CD14-positive monocyte (primary cell): ENCODE measurements around the gene WDR20. TPM values are rescaled to one million over a fixed set of nuclear protein-coding genes. Genes with fewer than 3 reads are reported as not detected.

Experiments
- DNase-seq, 3 donors: peaks; one replicate each; pipeline ENCODE4 v3.0.0-alpha.2; 2011 to 2022
- H2AFZ ChIP-seq: 2 replicates; pipeline ENCODE4 v1.6.0; 2012; ENCODE audit warnings: mild to moderate bottlenecking, low read depth, low read length, inconsistent platforms; ENCODE audit not compliant: insufficient read depth, poor library complexity, severe bottlenecking
- H3K27ac ChIP-seq, 2 donors: 1 replicate in 1 of 2; 2 replicates in 1 of 2; pipeline ENCODE4 v1.5.1; 2012 to 2013; ENCODE audit warnings: low read length in 2 of 2, control low read depth in 1 of 2, inconsistent platforms in 1 of 2, low read depth in 1 of 2, mild to moderate bottlenecking in 1 of 2
- H3K27me3 ChIP-seq, 2 donors: one replicate each; pipeline versions ENCODE4 v1.6.0 to v1.6.1; 2011 to 2013; ENCODE audit warnings: low read length in 2 of 2; ENCODE audit not compliant: control insufficient read depth in 2 of 2, insufficient read depth in 2 of 2
- H3K36me3 ChIP-seq, 2 donors: replicated peaks in 1 of 2; 1 replicate in 1 of 2; 2 replicates in 1 of 2; pipeline versions ENCODE4 v1.5.1 to v1.6.1; 2012 to 2013; ENCODE audit warnings: low read length in 2 of 2, control low read depth in 1 of 2, inconsistent platforms in 1 of 2, mild to moderate bottlenecking in 1 of 2; ENCODE audit not compliant: insufficient read depth in 2 of 2, control insufficient read depth in 1 of 2
- H3K4me1 ChIP-seq, 2 donors: 1 replicate in 1 of 2; 2 replicates in 1 of 2; pipeline versions ENCODE4 v1.5.1 to v1.6.1; 2012 to 2013; ENCODE audit warnings: low read length in 2 of 2, control low read depth in 1 of 2, inconsistent platforms in 1 of 2, mild to moderate bottlenecking in 1 of 2, moderate library complexity in 1 of 2; ENCODE audit not compliant: insufficient read depth in 2 of 2, control insufficient read depth in 1 of 2
- H3K4me2 ChIP-seq: replicated peaks from 2 replicates; pipeline ENCODE3; 2012; ENCODE audit warnings: low read length, moderate library complexity, mild to moderate bottlenecking; ENCODE audit not compliant: poor library complexity, severe bottlenecking; ENCODE audit errors: extremely low read depth
- H3K4me3 ChIP-seq, 3 experiments: fragments of 200-600 bp in 1 of 3; sonication (generic) in 1 of 3; replicated peaks in 1 of 3; 1 replicate in 2 of 3; 2 replicates in 1 of 3; pipeline ENCODE4 v1.5.1; 2011 to 2013; ENCODE audit warnings: low read length in 3 of 3, mild to moderate bottlenecking in 3 of 3, control low read depth in 2 of 3, low read depth in 2 of 3, inconsistent platforms in 1 of 3, moderate library complexity in 1 of 3
- H3K79me2 ChIP-seq: 2 replicates; pipeline ENCODE4 v1.6.0; 2012; ENCODE audit warnings: mild to moderate bottlenecking, control low read depth, inconsistent platforms, low read length, moderate library complexity; ENCODE audit not compliant: insufficient read depth
- H3K9ac ChIP-seq: 2 replicates; pipeline ENCODE4 v1.6.0; 2017; ENCODE audit warnings: low read length, mild to moderate bottlenecking; ENCODE audit not compliant: insufficient read depth, poor library complexity, severe bottlenecking
- H3K9me3 ChIP-seq, 2 donors: replicated peaks in 1 of 2; 1 replicate in 1 of 2; 2 replicates in 1 of 2; pipeline versions ENCODE4 v1.5.1 to v1.6.1; 2012 to 2013; ENCODE audit warnings: low read length in 2 of 2, control low read depth in 1 of 2; ENCODE audit not compliant: control insufficient read depth in 1 of 2, insufficient read depth in 1 of 2
- H4K20me1 ChIP-seq: 2 replicates; pipeline ENCODE4 v1.6.0; 2012; ENCODE audit warnings: mild to moderate bottlenecking, low read length, control low read depth, moderate library complexity; ENCODE audit not compliant: insufficient read depth
- H3K27ac Mint-ChIP-seq, 7 donors: one replicate each; pipeline ENCODE4 v1.8.0; 2020; ENCODE audit warnings: mild to moderate bottlenecking in 7 of 7, mixed read lengths in 7 of 7, moderate library complexity in 6 of 7, inconsistent platforms in 2 of 7
- H3K27me3 Mint-ChIP-seq, 3 donors: one replicate each; pipeline ENCODE4 v1.8.0; 2021 to 2022; ENCODE audit warnings: low read depth in 3 of 3, mild to moderate bottlenecking in 3 of 3, mixed read lengths in 3 of 3, moderate library complexity in 3 of 3, inconsistent platforms in 1 of 3
- H3K36me3 Mint-ChIP-seq, 2 donors: one replicate each; pipeline ENCODE4 v1.8.0; 2020; ENCODE audit warnings: mixed read lengths in 2 of 2, inconsistent platforms in 1 of 2, mild to moderate bottlenecking in 1 of 2
- H3K4me1 Mint-ChIP-seq: one replicate; pipeline ENCODE4 v1.8.0; 2020; ENCODE audit warnings: mild to moderate bottlenecking, mixed read lengths
- H3K4me3 Mint-ChIP-seq, 2 donors: one replicate each; pipeline ENCODE4 v1.8.0; 2020; ENCODE audit warnings: mild to moderate bottlenecking in 2 of 2, mixed read lengths in 2 of 2, moderate library complexity in 1 of 2
- H3K9me3 Mint-ChIP-seq, 7 donors: one replicate each; pipeline ENCODE4 v1.8.0; 2020 to 2022; ENCODE audit warnings: mixed read lengths in 7 of 7, mild to moderate bottlenecking in 6 of 7, moderate library complexity in 6 of 7, inconsistent platforms in 2 of 7
- WGBS: methylation state at CpG from one replicate; pipeline ENCODE4 v1.1.5; 2013; ENCODE audit warnings: missing lambda C conversion rate; ENCODE audit not compliant: insufficient coverage; 5-methylcytosine and 5-hydroxymethylcytosine counted together
- intact Hi-C, 2 donors: fragments of 100-400 bp; cut with micrococcal nuclease; formaldehyde crosslinking; loops; one replicate each; pipeline versions ENCODE4 v1.15.0 to v1.15.1; 2023
- polyA plus RNA-seq, 3 donors: library from polyadenylated mRNA; depleted of rRNA in 1 of 3; unstranded in 2 of 3; stranded (reverse) in 1 of 3; fragments of 300-500 nt in 2 of 3; fragments of >200 nt in 1 of 3; fragmentation: Illumina TruSeq in 2 of 3; gene quantifications; 1 replicate in 2 of 3; 2 replicates in 1 of 3; pipeline ENCODE4 v1.2.3, GENCODE V29; 2012 to 2021
- TF ChIP-seq, protein P1 (sequence below): fragments of 200-600 bp; IDR thresholded peaks from one replicate; pipeline ENCODE4 v1.8.0; 2022; ENCODE audit warnings: antibody characterized with exemption, mild to moderate bottlenecking

The WDR20 gene
- polyA plus RNA-seq, 3 donors = 7.4 to 13.3 (median 9.0) TPM

GRCh38 chr14:102223682-102224081 lies 84.0 kb downstream of the WDR20 start:
- no peak overlapping the region for H3K4me2 ChIP-seq
- Mint-ChIP-seq H3K27me3 (no peaks in the 10 kb centered on the region), H3K27ac (no peak overlapping the region), H3K9me3 (peaks cover 0 to 2% (median 0%) of the 10 kb centered on the region in 7 donors), H3K4me3 (no peak overlapping the region), H3K36me3 (peaks cover 13 to 33% of the 10 kb centered on the region in 2 donors), H3K4me1 (peaks cover 2% of the 10 kb centered on the region)
- DNase-seq = no peak
- intact Hi-C loops = no loop called here
- H3K36me3 ChIP-seq = peaks cover 0 to 27% of the 10 kb centered on the region in 2 donors
- TF ChIP-seq, protein P1, sequence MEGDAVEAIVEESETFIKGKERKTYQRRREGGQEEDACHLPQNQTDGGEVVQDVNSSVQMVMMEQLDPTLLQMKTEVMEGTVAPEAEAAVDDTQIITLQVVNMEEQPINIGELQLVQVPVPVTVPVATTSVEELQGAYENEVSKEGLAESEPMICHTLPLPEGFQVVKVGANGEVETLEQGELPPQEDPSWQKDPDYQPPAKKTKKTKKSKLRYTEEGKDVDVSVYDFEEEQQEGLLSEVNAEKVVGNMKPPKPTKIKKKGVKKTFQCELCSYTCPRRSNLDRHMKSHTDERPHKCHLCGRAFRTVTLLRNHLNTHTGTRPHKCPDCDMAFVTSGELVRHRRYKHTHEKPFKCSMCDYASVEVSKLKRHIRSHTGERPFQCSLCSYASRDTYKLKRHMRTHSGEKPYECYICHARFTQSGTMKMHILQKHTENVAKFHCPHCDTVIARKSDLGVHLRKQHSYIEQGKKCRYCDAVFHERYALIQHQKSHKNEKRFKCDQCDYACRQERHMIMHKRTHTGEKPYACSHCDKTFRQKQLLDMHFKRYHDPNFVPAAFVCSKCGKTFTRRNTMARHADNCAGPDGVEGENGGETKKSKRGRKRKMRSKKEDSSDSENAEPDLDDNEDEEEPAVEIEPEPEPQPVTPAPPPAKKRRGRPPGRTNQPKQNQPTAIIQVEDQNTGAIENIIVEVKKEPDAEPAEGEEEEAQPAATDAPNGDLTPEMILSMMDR = no peak
- H3K79me2 ChIP-seq = no peaks in the 10 kb centered on the region
- peaks cover 18% of the 10 kb centered on the region for H4K20me1 ChIP-seq
- H3K4me3 ChIP-seq = no peak overlapping the region
- H3K9me3 ChIP-seq = no peaks in the 10 kb centered on the region
- 100% methylated on average over 2 of the region's 6 CpGs for WGBS
- no peaks in the 10 kb centered on the region for H3K4me1 ChIP-seq
- H3K9ac ChIP-seq = no peak overlapping the region
- H3K27ac ChIP-seq = no peak overlapping the region
- no peaks in the 10 kb centered on the region for H3K27me3 ChIP-seq
- no peak overlapping the region for H2AFZ ChIP-seq

DNA sequence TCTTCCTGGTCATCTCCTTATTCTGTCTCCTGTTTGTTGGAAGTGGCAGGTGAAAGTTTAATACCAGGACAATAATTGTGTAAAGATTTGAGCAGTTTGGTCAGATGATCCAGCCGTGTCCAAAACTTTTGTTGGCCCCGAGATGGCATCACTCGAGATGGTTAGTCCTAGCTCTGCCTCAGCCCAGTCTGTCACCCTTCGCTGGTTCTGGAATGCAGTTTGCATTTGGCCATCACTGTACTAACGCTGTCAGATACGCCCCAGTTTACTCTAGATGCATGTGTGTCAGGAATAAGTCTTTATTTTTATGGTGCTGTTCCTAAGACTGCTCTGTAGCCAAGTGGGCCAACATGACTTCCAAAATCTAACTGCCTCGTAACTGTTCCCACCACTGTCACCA lies 85.7 kb downstream of the WDR20 start:
- peak overlapping the region in 1 of 7 donors; percentile 1 for H3K27ac Mint-ChIP-seq

More for the DNA sequence above, 85.7 kb downstream of the WDR20 start:
- no peak for DNase-seq
- no peak overlapping the region for H3K27ac ChIP-seq
- intact Hi-C loops = no loop called here
- no peak overlapping the region for H3K9ac ChIP-seq
- H3K27me3 ChIP-seq = no peaks in the 10 kb centered on the region
- H2AFZ ChIP-seq = no peak overlapping the region
- 98% methylated on average over 7 of the region's 7 CpGs for WGBS
- Mint-ChIP-seq H3K4me1 (peaks cover 2% of the 10 kb centered on the region), H3K36me3 (peaks cover 6 to 20% of the 10 kb centered on the region in 2 donors), H3K9me3 (peaks cover 0 to 2% (median 0%) of the 10 kb centered on the region in 7 donors), H3K27me3 (no peaks in the 10 kb centered on the region), H3K4me3 (no peak overlapping the region)
- peaks cover 5% of the 10 kb centered on the region for H4K20me1 ChIP-seq
- H3K79me2 ChIP-seq = no peaks in the 10 kb centered on the region
- no peaks in the 10 kb centered on the region for H3K9me3 ChIP-seq
- H3K4me1 ChIP-seq = no peaks in the 10 kb centered on the region
- H3K4me2 ChIP-seq = no peak overlapping the region
- H3K36me3 ChIP-seq = peaks cover 0 to 15% of the 10 kb centered on the region in 2 donors
- TF ChIP-seq, protein P1 = no peak
- no peak overlapping the region for H3K4me3 ChIP-seq
